Erythroblast (primary cell): Measurements from ENCODE around the gene ZBP1.

Experiments
- GATA1 ChIP-seq: IDR thresholded peaks from 2 replicates; pipeline ENCODE4 v1.6.1; 2011; ENCODE audit warnings: low read depth, mild to moderate bottlenecking, control low read depth, low read length, moderate library complexity
- POLR2A ChIP-seq: IDR thresholded peaks from 2 replicates; pipeline ENCODE4 v1.6.1; 2011; ENCODE audit warnings: mild to moderate bottlenecking, low read length

- TF ChIP-seq POLR2A (no peak), GATA1 (no peak)
Measured at GRCh38 chr20:57601737-57602136, 18.5 kb downstream of the ZBP1 start.
